IMR-90 (cell line): ENCODE results near the gene CDCA7. TPM values are rescaled to one million over a fixed set of nuclear protein-coding genes. Genes with fewer than 3 reads are reported as not detected.
A peak's percentile ranks its signal among the peaks of the same experiment; 100 is the strongest.

ENCODE experiments used
- ATAC-seq: fragments of 200-7000 bp; cut with Tn5 transposase; 2 replicates; pipeline ENCODE4 v1.9.1; 2020; ENCODE audit warnings: low read depth, mild to moderate bottlenecking, moderate library complexity
- BruUV-seq: library from RNA; stranded (reverse); fragments of 400-500 nt; replicated peaks from 2 replicates; lab custom pipeline; 2021; lab: Mats Ljungman, UMichigan
- CTCF ChIA-PET: fragments of 300-600 bp; formaldehyde crosslinking; extraction: SDS; loops from one replicate; lab custom pipeline; 2021; ENCODE audit warnings: antibody characterized with exemption; lab: Yijun Ruan, JAX
- POLR2A ChIA-PET: fragments of 300-600 bp; sonication (Branson Sonifier 250); formaldehyde crosslinking; loops from one replicate; lab custom pipeline; 2022; ENCODE audit warnings: antibody characterized with exemption; ENCODE audit not compliant: unreplicated experiment; lab: Charles Lee
- DNase-seq: peaks from one replicate; pipeline ENCODE4 v3.0.0; 2013
- H2AFZ ChIP-seq: replicated peaks from 2 replicates; pipeline ENCODE3; 2013; ENCODE audit warnings: low read length, mild to moderate bottlenecking; ENCODE audit not compliant: poor library complexity
- H2AK5ac ChIP-seq: 2 replicates; pipeline ENCODE4 v1.6.1; 2013; ENCODE audit warnings: low read depth, low read length, inconsistent platforms
- H2AK9ac ChIP-seq: replicated peaks from 2 replicates; pipeline ENCODE3; 2013; ENCODE audit warnings: mild to moderate bottlenecking, low read depth, low read length, moderate library complexity; ENCODE audit not compliant: poor library complexity
- H2BK120ac ChIP-seq: 2 replicates; pipeline ENCODE4 v1.6.1; 2013; ENCODE audit warnings: low read depth, low read length, inconsistent platforms
- H2BK15ac ChIP-seq: 3 replicates; pipeline ENCODE4 v1.6.1; 2013; ENCODE audit warnings: low read depth, low read length, inconsistent platforms
- H2BK20ac ChIP-seq: 2 replicates; pipeline ENCODE4 v1.6.1; 2013; ENCODE audit warnings: low read depth, mild to moderate bottlenecking, inconsistent platforms, low read length, moderate library complexity
- H2BK5ac ChIP-seq: 2 replicates; pipeline ENCODE4 v1.6.1; 2013; ENCODE audit warnings: mild to moderate bottlenecking, low read depth, low read length, inconsistent platforms; ENCODE audit not compliant: poor library complexity, severe bottlenecking
- H3K14ac ChIP-seq: replicated peaks from 2 replicates; pipeline ENCODE4 v1.6.1; 2013; ENCODE audit warnings: low read depth, low read length, inconsistent platforms
- H3K18ac ChIP-seq: 2 replicates; pipeline ENCODE4 v1.6.1; 2013; ENCODE audit warnings: low read depth, low read length, control low read depth
- H3K23ac ChIP-seq: 2 replicates; pipeline ENCODE4 v1.6.1; 2013; ENCODE audit warnings: low read depth, low read length, inconsistent platforms
- H3K27ac ChIP-seq: 2 replicates; pipeline ENCODE4 v1.5.1; 2013; ENCODE audit warnings: mild to moderate bottlenecking, control low read depth, low read length; ENCODE audit not compliant: insufficient read depth
- H3K27me3 ChIP-seq: 2 replicates; pipeline ENCODE4 v1.6.1; 2013; ENCODE audit warnings: low read length; ENCODE audit not compliant: control insufficient read depth, insufficient read depth
- H3K36me3 ChIP-seq: 2 replicates; pipeline ENCODE4 v1.6.1; 2013; ENCODE audit warnings: low read length, mixed read lengths; ENCODE audit not compliant: control insufficient read depth, insufficient read depth
- H3K4ac ChIP-seq: 2 replicates; pipeline ENCODE4 v1.6.1; 2013; ENCODE audit warnings: low read depth, low read length, inconsistent platforms
- H3K4me1 ChIP-seq: 2 replicates; pipeline ENCODE4 v1.6.1; 2013; ENCODE audit warnings: low read length, mixed read lengths; ENCODE audit not compliant: control insufficient read depth, insufficient read depth
- H3K4me2 ChIP-seq: 2 replicates; pipeline ENCODE4 v1.6.1; 2013; ENCODE audit warnings: low read depth, mild to moderate bottlenecking, control low read depth, low read length, moderate library complexity
- H3K4me3 ChIP-seq: 2 replicates; pipeline ENCODE4 v1.5.1; 2013; ENCODE audit warnings: low read depth, mild to moderate bottlenecking, control low read depth, low read length, moderate library complexity; ENCODE audit not compliant: insufficient read depth
- H3K56ac ChIP-seq: 2 replicates; pipeline ENCODE4 v1.6.1; 2013; ENCODE audit warnings: low read length, inconsistent platforms; ENCODE audit not compliant: insufficient read depth; ENCODE audit errors: extremely low read depth
- H3K79me1 ChIP-seq, 2 experiments: 2 replicates each; pipeline ENCODE4 v1.6.1; 2013; ENCODE audit warnings: low read length in 2 of 2, inconsistent platforms in 1 of 2, low read depth in 1 of 2
- H3K9ac ChIP-seq: 2 replicates; pipeline ENCODE4 v1.6.1; 2013; ENCODE audit warnings: low read depth, low read length, control low read depth
- H3K9me1 ChIP-seq: 2 replicates; pipeline ENCODE4 v1.6.1; 2013; ENCODE audit warnings: low read length, inconsistent platforms; ENCODE audit not compliant: insufficient read depth
- H3K9me3 ChIP-seq: 2 replicates; pipeline ENCODE4 v1.6.1; 2013; ENCODE audit warnings: low read length; ENCODE audit not compliant: control insufficient read depth, insufficient read depth
- H4K20me1 ChIP-seq: 2 replicates; pipeline ENCODE4 v1.6.1; 2013; ENCODE audit warnings: low read length, inconsistent platforms; ENCODE audit not compliant: insufficient read depth
- H4K5ac ChIP-seq: 2 replicates; pipeline ENCODE4 v1.6.1; 2013; ENCODE audit warnings: mild to moderate bottlenecking, low read depth, low read length, control low read depth
- H4K8ac ChIP-seq, 2 experiments: 2 replicates each; pipeline ENCODE4 v1.6.1; 2013; ENCODE audit warnings: low read depth in 2 of 2, low read length in 2 of 2, control low read depth in 1 of 2, inconsistent platforms in 1 of 2
- H4K91ac ChIP-seq: 2 replicates; pipeline ENCODE4 v1.6.1; 2013; ENCODE audit warnings: low read depth, low read length, inconsistent platforms; ENCODE audit not compliant: insufficient read depth
- CEBPB ChIP-seq: IDR thresholded peaks from 2 replicates; pipeline ENCODE4 v1.6.1; 2012; ENCODE audit warnings: low read depth, low read length, improper control_type of control experiment
- USF2 ChIP-seq: fragments of 150-350 bp; IDR thresholded peaks from 2 replicates; pipeline ENCODE4 v1.6.1; 2017; ENCODE audit warnings: mild to moderate bottlenecking, antibody characterized with exemption, low read length, low read depth
- WGBS, 2 experiments: methylation state at CpG; one replicate each; pipeline versions ENCODE4 v1.1.5 to v1.1.7; 2013; ENCODE audit warnings: missing lambda C conversion rate in 2 of 2; ENCODE audit not compliant: insufficient read length in 1 of 2; ENCODE audit errors: extremely low coverage in 2 of 2; 5-methylcytosine and 5-hydroxymethylcytosine counted together
- dilution Hi-C: fragments of 300-500 bp; cut with HindIII; formaldehyde crosslinking; loops from one replicate; pipeline ENCODE4 v1.14.3; 2018; ENCODE audit warnings: low sequenced_read_pairs; ENCODE audit not compliant: unreplicated experiment
- in situ Hi-C: fragments of 300-500 bp; cut with MboI; formaldehyde crosslinking; loops from 3 replicates; pipeline ENCODE4 v1.14.3; 2019; ENCODE audit warnings: low sequenced_read_pairs, inconsistent platforms, mixed read lengths
- intact Hi-C: fragments of 100-400 bp; cut with micrococcal nuclease; formaldehyde crosslinking; loops from 2 replicates; pipeline ENCODE4 v1.10.0; 2022
- polyA plus RNA-seq, 3 experiments: library from polyadenylated mRNA; depleted of rRNA; stranded (reverse); fragments of >200 nt; gene quantifications; 2 replicates each; pipeline ENCODE4 v1.2.3, GENCODE V29; 2012; ENCODE audit warnings: low replicate concordance in 1 of 3
- total RNA-seq: library from RNA; depleted of rRNA; stranded (reverse); fragments of >200 nt; gene quantifications from 2 replicates; pipeline ENCODE4 v1.2.3, GENCODE V29; 2012

Gene CDCA7
- total and polyA plus RNA-seq, 2 of the 4 experiments (the other 2 are of a cell fraction) = 12.0 to 18.7 TPM

- Histone ChIP-seq H3K18ac (no peak overlapping the region), H4K5ac (no peak overlapping the region), H4K8ac (no peak overlapping the region), H3K4me3 (no peak overlapping the region), H2AFZ (no peak overlapping the region), H4K91ac (no peak overlapping the region), H2AK5ac (no peak overlapping the region), H3K14ac (no peak overlapping the region), H2BK15ac (no peak overlapping the region), H3K79me1 (no peaks in the 10 kb centered on the region), H2AK9ac (no peak overlapping the region), H2BK120ac (no peak overlapping the region), H3K27me3 (peaks cover 7% of the 10 kb centered on the region), H3K4ac (no peak overlapping the region), H3K4me2 (no peak overlapping the region), H2BK20ac (no peak overlapping the region), H3K4me1 (no peaks in the 10 kb centered on the region), H3K23ac (no peak overlapping the region), H3K9ac (no peak overlapping the region), H3K9me1 (no peaks in the 10 kb centered on the region), H2BK5ac (no peak overlapping the region), H3K9me3 (no peaks in the 10 kb centered on the region; the same call in 1 of the 2 replicates), H3K56ac (no peak overlapping the region), H4K20me1 (no peaks in the 10 kb centered on the region), H3K27ac (no peak overlapping the region), H3K36me3 (no peaks in the 10 kb centered on the region)
- intact Hi-C loops (no loop called here), dilution Hi-C loops (no loop called here), in situ Hi-C loops (no loop called here)
- ChIA-PET POLR2A (no interaction called here), CTCF (no interaction called here)
- TF ChIP-seq USF2 (no peak), CEBPB (peak; percentile 27; the same call in 1 of the 2 replicates)
- BruUV-seq = no TSS peak
- ATAC-seq (no peak), DNase-seq (no peak)
- no CpG with 5 or more reads among the region's 8 CpGs for WGBS, 2 experiments
These were observed 7.1 kb upstream of the CDCA7 start for GRCh38 chr2:173347305-173348168.
